PC-9 (cell line): ENCODE measurements around the gene EXT2. TPM values are rescaled to one million over a fixed set of nuclear protein-coding genes. Genes with fewer than 3 reads are reported as not detected.

Experiments
- BruUV-seq: library from RNA; stranded (reverse); fragments of 400-500 nt; replicated peaks from 2 replicates; lab custom pipeline; 2021; lab: Mats Ljungman, UMichigan
- CTCF ChIA-PET: fragments of 300-600 bp; sonication (Branson Sonifier 250); formaldehyde crosslinking; loops from one replicate; lab custom pipeline; 2022; ENCODE audit warnings: antibody characterized with exemption; lab: Charles Lee
- POLR2A ChIA-PET: fragments of 300-600 bp; sonication (Branson Sonifier 250); formaldehyde crosslinking; loops from one replicate; lab custom pipeline; 2022; ENCODE audit warnings: antibody characterized with exemption; ENCODE audit not compliant: unreplicated experiment; lab: Charles Lee
- DNase-seq, 2 experiments: peaks; one replicate each; pipeline versions ENCODE4 v3.0.0 to v3.0.0-alpha.2; 2015 to 2022; ENCODE audit warnings: mixed read lengths in 1 of 2
- H2AFZ ChIP-seq: fragments of 200-600 bp; sonication (generic); 2 replicates; pipeline ENCODE4 v1.8.1; 2017; ENCODE audit warnings: antibody characterized with exemption
- H3F3A ChIP-seq: fragments of 200-600 bp; sonication (generic); 2 replicates; pipeline ENCODE4 v1.8.1; 2017; ENCODE audit warnings: antibody characterized with exemption, mild to moderate bottlenecking, low read depth; ENCODE audit not compliant: insufficient read depth
- H3K27ac ChIP-seq: fragments of 200-600 bp; sonication (generic); 2 replicates; pipeline ENCODE4 v1.6.1; 2016; ENCODE audit warnings: mixed run types
- H3K27me3 ChIP-seq: fragments of 200-600 bp; sonication (generic); 2 replicates; pipeline ENCODE4 v1.6.1; 2016; ENCODE audit warnings: low read depth, mixed run types; ENCODE audit not compliant: insufficient read depth
- H3K36me3 ChIP-seq: fragments of 200-600 bp; sonication (generic); 2 replicates; pipeline ENCODE4 v1.6.1; 2016; ENCODE audit warnings: low read depth, mixed run types
- H3K4me1 ChIP-seq: fragments of 200-600 bp; sonication (generic); replicated peaks from 2 replicates; pipeline ENCODE4 v1.6.1; 2016; ENCODE audit warnings: mixed run types; ENCODE audit not compliant: insufficient read depth
- H3K4me2 ChIP-seq: fragments of 200-600 bp; sonication (generic); 2 replicates; pipeline ENCODE4 v1.6.1; 2017; ENCODE audit warnings: mixed run types
- H3K4me3 ChIP-seq: fragments of 200-600 bp; sonication (generic); 2 replicates; pipeline ENCODE4 v1.6.1; 2016; ENCODE audit warnings: mixed run types
- H3K79me2 ChIP-seq: fragments of 200-600 bp; sonication (generic); 2 replicates; pipeline ENCODE4 v1.6.1; 2017; ENCODE audit warnings: low read depth, mixed run types
- H3K9me2 ChIP-seq: fragments of 200-600 bp; sonication (generic); 2 replicates; pipeline ENCODE4 v1.8.1; 2017; ENCODE audit warnings: mild to moderate bottlenecking; ENCODE audit not compliant: insufficient read depth
- H3K9me3 ChIP-seq: fragments of 200-600 bp; sonication (generic); 2 replicates; pipeline ENCODE4 v1.8.1; 2016; ENCODE audit warnings: low read depth; ENCODE audit not compliant: insufficient read depth
- H4K20me1 ChIP-seq: fragments of 200-600 bp; sonication (generic); 2 replicates; pipeline ENCODE4 v1.8.1; 2017; ENCODE audit not compliant: insufficient read depth
- EZH2 ChIP-seq: fragments of 200-600 bp; sonication (generic); IDR thresholded peaks from 2 replicates; pipeline ENCODE4 v1.8.0; 2017; ENCODE audit warnings: antibody characterized with exemption, low read depth
- intact Hi-C: fragments of 100-400 bp; cut with micrococcal nuclease; formaldehyde crosslinking; loops from one replicate; pipeline ENCODE4 v1.10.0; 2022; ENCODE audit not compliant: unreplicated experiment
- total RNA-seq: library from RNA; stranded (reverse); gene quantifications from 2 replicates; pipeline ENCODE4 v1.2.3, GENCODE V29; 2021
- TF ChIP-seq, protein P1 (sequence below): fragments of 200-600 bp; sonication (generic); conservative IDR thresholded peaks from 2 replicates; pipeline ENCODE4 v1.6.1; 2017; ENCODE audit warnings: mixed run types, antibody characterized with exemption, mild to moderate bottlenecking, moderate library complexity

The EXT2 gene
- total RNA-seq, 1 experiment from 2014 or later: 72.4 TPM

DNA sequence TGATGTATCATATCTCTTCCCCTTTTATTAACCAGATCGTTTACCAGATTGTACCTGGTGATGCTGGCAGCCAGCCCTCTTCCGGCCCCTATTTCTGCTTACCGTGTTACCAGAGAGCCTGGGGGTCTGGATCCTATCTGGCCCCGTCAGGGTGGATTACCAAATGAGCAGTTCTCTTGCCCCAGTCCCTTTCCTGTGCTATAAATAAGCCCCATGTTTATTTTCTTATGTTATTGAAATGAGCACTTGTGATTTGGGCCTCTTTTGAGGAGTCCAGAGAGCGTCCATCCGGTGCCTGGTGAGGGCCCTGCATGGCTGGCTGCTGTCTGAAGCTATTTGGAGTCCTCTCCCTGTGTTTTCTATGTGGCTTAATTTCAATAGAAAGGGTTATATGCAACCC lies 154.9 kb downstream of the EXT2 start:
- no peaks in the 10 kb centered on the region for H3K9me2 ChIP-seq
- CTCF ChIA-PET: no interaction called here
- H3K4me1 ChIP-seq: no peaks in the 10 kb centered on the region
- no peak for TF ChIP-seq EZH2
- TF ChIP-seq, protein P1, sequence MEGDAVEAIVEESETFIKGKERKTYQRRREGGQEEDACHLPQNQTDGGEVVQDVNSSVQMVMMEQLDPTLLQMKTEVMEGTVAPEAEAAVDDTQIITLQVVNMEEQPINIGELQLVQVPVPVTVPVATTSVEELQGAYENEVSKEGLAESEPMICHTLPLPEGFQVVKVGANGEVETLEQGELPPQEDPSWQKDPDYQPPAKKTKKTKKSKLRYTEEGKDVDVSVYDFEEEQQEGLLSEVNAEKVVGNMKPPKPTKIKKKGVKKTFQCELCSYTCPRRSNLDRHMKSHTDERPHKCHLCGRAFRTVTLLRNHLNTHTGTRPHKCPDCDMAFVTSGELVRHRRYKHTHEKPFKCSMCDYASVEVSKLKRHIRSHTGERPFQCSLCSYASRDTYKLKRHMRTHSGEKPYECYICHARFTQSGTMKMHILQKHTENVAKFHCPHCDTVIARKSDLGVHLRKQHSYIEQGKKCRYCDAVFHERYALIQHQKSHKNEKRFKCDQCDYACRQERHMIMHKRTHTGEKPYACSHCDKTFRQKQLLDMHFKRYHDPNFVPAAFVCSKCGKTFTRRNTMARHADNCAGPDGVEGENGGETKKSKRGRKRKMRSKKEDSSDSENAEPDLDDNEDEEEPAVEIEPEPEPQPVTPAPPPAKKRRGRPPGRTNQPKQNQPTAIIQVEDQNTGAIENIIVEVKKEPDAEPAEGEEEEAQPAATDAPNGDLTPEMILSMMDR: no peak
- no peak overlapping the region for H3K27ac ChIP-seq
- H3K36me3 ChIP-seq: no peaks in the 10 kb centered on the region
- H4K20me1 ChIP-seq: no peaks in the 10 kb centered on the region
- H2AFZ ChIP-seq: no peak overlapping the region
- H3K9me3 ChIP-seq: peaks cover 16% of the 10 kb centered on the region
- POLR2A ChIA-PET: no interaction called here
- H3K79me2 ChIP-seq: no peaks in the 10 kb centered on the region
- H3K27me3 ChIP-seq: no peaks in the 10 kb centered on the region
- intact Hi-C loops: no loop called here
- H3K4me2 ChIP-seq: no peak overlapping the region
- no peaks in the 10 kb centered on the region for H3F3A ChIP-seq
- no TSS peak for BruUV-seq
- H3K4me3 ChIP-seq: no peak overlapping the region
- DNase-seq: no peak

DNA sequence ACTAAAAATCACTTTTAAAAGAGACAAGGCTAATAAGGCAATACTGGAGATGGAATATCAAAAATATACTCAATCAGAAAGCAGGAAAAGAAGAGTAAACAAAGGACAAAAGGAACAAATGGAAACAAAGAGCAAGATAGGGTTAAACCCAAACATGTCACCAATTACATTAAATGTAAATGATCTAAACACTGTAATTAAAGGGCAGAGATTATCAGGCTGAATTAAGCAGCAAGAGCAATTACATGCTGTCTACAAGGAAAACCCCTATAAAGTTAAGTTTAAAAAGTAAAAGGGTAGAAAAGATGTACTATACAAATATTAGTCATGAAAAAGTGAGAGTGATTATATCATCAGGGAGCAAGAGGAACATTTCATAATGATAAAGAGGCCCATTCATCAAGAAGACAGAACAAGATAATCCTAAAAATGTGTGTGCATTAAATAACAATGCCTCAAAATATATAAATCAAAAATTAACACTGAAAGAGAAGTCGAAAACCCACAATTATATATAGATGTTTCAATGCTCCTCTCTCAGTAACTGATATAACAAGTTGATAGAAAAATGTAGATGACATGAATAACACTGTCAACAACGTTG lies 157.6 kb downstream of the EXT2 start:
- ChIA-PET CTCF (no interaction called here), POLR2A (no interaction called here)
- Histone ChIP-seq H3K27ac (no peak overlapping the region), H3K4me2 (no peak overlapping the region), H3K27me3 (no peaks in the 10 kb centered on the region), H3K4me3 (no peak overlapping the region), H3K9me3 (peaks cover 16% of the 10 kb centered on the region), H3K36me3 (no peaks in the 10 kb centered on the region), H3K79me2 (no peaks in the 10 kb centered on the region), H2AFZ (no peak overlapping the region), H3K9me2 (no peaks in the 10 kb centered on the region), H4K20me1 (no peaks in the 10 kb centered on the region), H3K4me1 (no peaks in the 10 kb centered on the region), H3F3A (no peaks in the 10 kb centered on the region)
- DNase-seq: no peak
- TF ChIP-seq, protein P1: no peak
- no peak for TF ChIP-seq EZH2
- no TSS peak for BruUV-seq
- intact Hi-C loops: no loop called here

DNA sequence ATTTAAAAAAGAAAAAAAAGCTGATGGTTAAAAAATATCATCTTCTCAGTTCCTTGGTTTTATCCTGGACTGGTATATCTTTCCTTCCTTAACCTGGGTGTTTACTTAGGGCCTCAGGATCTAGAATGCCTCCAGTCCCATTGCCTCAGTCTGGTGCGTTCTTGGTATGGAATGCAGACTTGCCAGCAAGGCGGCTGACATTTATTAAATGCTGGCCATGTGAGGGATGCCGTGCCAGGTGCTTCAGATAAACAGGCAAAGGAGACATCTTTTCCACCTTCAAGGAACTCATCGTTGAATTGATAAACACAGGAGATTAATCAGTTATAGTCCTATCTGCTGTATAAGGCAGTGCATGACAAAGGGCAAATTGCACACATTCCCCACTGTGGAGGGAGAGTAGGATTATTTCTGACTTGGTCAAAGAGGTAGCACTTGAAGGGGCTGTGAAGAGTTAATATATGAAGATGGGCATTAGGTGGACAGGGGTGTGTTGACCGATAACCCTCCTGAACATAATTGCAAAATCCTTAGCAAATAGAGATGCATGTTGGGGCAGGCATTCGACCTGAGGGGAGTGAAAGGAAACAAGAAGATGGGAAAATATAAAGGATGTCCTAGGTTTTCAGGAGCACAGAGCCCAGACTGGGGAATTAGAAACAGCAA lies 160.1 kb downstream of the EXT2 start:
- Histone ChIP-seq H2AFZ (no peak overlapping the region), H3K4me2 (no peak overlapping the region), H3K9me2 (no peaks in the 10 kb centered on the region), H3K27ac (no peak overlapping the region), H3K9me3 (peaks cover 16% of the 10 kb centered on the region), H3K27me3 (no peaks in the 10 kb centered on the region), H3F3A (no peaks in the 10 kb centered on the region), H3K4me3 (no peak overlapping the region), H3K4me1 (no peaks in the 10 kb centered on the region), H3K79me2 (no peaks in the 10 kb centered on the region), H4K20me1 (no peaks in the 10 kb centered on the region), H3K36me3 (no peaks in the 10 kb centered on the region)
- intact Hi-C loops: no loop called here
- POLR2A ChIA-PET: no interaction called here
- CTCF ChIA-PET: no interaction called here
- BruUV-seq: no TSS peak
- no peak for TF ChIP-seq EZH2
- TF ChIP-seq, protein P1: no peak
- no peak for DNase-seq
